Ovary (tissue), 9 donors: Measurements from ENCODE around the gene INO80. TPM values are rescaled to one million over a fixed set of nuclear protein-coding genes. Genes with fewer than 3 reads are reported as not detected.

Experiments
- DNase-seq, 5 donors: peaks; one replicate each; pipeline ENCODE4 v3.0.0-alpha.2; 2019 to 2020
- H3K27ac ChIP-seq, 2 donors: fragments of 200-600 bp; one replicate each; pipeline versions ENCODE4 v1.5.1 to v1.8.0; 2019 to 2022
- H3K27me3 ChIP-seq: fragments of 200-600 bp; one replicate; pipeline ENCODE4 v1.8.0; 2022
- H3K36me3 ChIP-seq: fragments of 200-600 bp; sonication (generic); one replicate; pipeline ENCODE4 v1.5.1; 2019
- H3K4me1 ChIP-seq: one replicate; pipeline ENCODE4 v1.8.1; 2013; ENCODE audit warnings: mild to moderate bottlenecking, moderate library complexity; ENCODE audit not compliant: insufficient read depth
- H3K4me3 ChIP-seq: fragments of 200-600 bp; sonication (generic); one replicate; pipeline ENCODE4 v1.5.1; 2017
- H3K9me3 ChIP-seq, 2 donors: fragments of 200-600 bp in 1 of 2; sonication (generic) in 1 of 2; one replicate each; pipeline versions ENCODE4 v1.5.1 to v1.8.1; 2013 to 2019; ENCODE audit warnings: mild to moderate bottlenecking in 1 of 2, moderate library complexity in 1 of 2
- CTCF ChIP-seq, 3 donors: fragments of 450-650 bp in 2 of 3; fragments of 200-600 bp in 1 of 3; IDR thresholded peaks; one replicate each; pipeline versions ENCODE4 v1.5.1 to v1.8.0; 2016 to 2022; ENCODE audit warnings: antibody characterized with exemption in 3 of 3, mild to moderate bottlenecking in 1 of 3
- EP300 ChIP-seq: sonication (generic); formaldehyde crosslinking; IDR thresholded peaks from one replicate; pipeline ENCODE4 v1.6.1; 2017; ENCODE audit warnings: antibody characterized with exemption
- POLR2A ChIP-seq: fragments of 450-650 bp; IDR thresholded peaks from one replicate; pipeline ENCODE4 v1.6.1; 2017; ENCODE audit warnings: antibody characterized with exemption, mild to moderate bottlenecking, moderate library complexity
- WGBS, 3 donors: extraction: QIAGEN DNeasy Blood & Tissue Kit in 1 of 3; methylation state at CpG; one replicate each; pipeline versions ENCODE4 v1.1.5 to v1.1.7; 2013 to 2017; 5-methylcytosine and 5-hydroxymethylcytosine counted together
- intact Hi-C, 4 donors: fragments of 100-400 bp; cut with DNase I; formaldehyde crosslinking; loops; one replicate each; pipeline versions ENCODE4 v1.11.0 to v1.15.1; 2022 to 2023
- polyA plus RNA-seq, 2 donors: library from polyadenylated mRNA; stranded (reverse); fragments of 200-250 nt in 1 of 2; fragments of 350-450 nt in 1 of 2; fragmentation: Illumina TruSeq in 1 of 2; extraction: RNeasy Lipid Tissue Mini Kit (QIAGEN cat#74804) in 1 of 2; gene quantifications; one replicate each; pipeline ENCODE4 v1.2.3, GENCODE V29; 2013 to 2014
- total RNA-seq, 7 donors: library from RNA; depleted of rRNA in 2 of 7; stranded (reverse); fragments of >200 nt in 2 of 7; fragmentation: NEBNext Ultra II Directional in 3 of 7; extraction: Animal tissue kit (Norgen Biotek cat#: 25700) in 3 of 7; gene quantifications; one replicate each; pipeline versions ENCODE4 v1.1.0 to v1.2.4, GENCODE V29; 2016 to 2023
- donor health status: DM: no; HTN: no; CAD: no; lungs with moderate emphysema.
- donor health status: DM: no; HTN: no; CAD: no.
- donor health status: Bipolar disorder and iron deficiency.
- donor health status: DM: yes; HTN: yes; CAD: no.
- donor health status: DM: no; HTN: no; CAD: no.
- donor health status: DM: yes; HTN: yes; CAD: no.

Gene INO80
- total and polyA plus RNA-seq, 9 donors: 12.0 to 36.0 (median 17.3) TPM

GRCh38 chr15:41031232-41032078 lies 84.6 kb downstream of the INO80 start:
- TF ChIP-seq EP300 (no peak), POLR2A (no peak), CTCF (IDR thresholded peaks at IDR 0.05) (no peak)
- H3K27ac ChIP-seq: no peak overlapping the region
- no peaks in the 10 kb centered on the region for H3K36me3 ChIP-seq
- H3K4me3 ChIP-seq: no peak overlapping the region
- peaks cover 2% of the 10 kb centered on the region for H3K4me1 ChIP-seq
- no peaks in the 10 kb centered on the region for H3K9me3 ChIP-seq
- no peaks in the 10 kb centered on the region for H3K27me3 ChIP-seq
- no peak for DNase-seq
- WGBS, 3 donors: 63 to 75% (median 72%) methylated on average over 5 of the region's 5 CpGs
- intact Hi-C loops: no loop called here

GRCh38 chr15:41028853-41029252 lies 87.2 kb downstream of the INO80 start:
- Histone ChIP-seq H3K4me1 (peaks cover 3% of the 10 kb centered on the region), H3K9me3 (no peaks in the 10 kb centered on the region), H3K36me3 (no peaks in the 10 kb centered on the region), H3K4me3 (no peak overlapping the region), H3K27me3 (no peaks in the 10 kb centered on the region), H3K27ac (no peak overlapping the region)
- TF ChIP-seq CTCF (IDR thresholded peaks at IDR 0.05) (no peak), POLR2A (no peak), EP300 (no peak)
- DNase-seq: no peak
- intact Hi-C loops: loop anchor here in 2 of 4 donors (10.0 kb wide), 2 partner anchors 114 to 124 kb away; no protein-coding TSS in a partner anchor
- 72 to 83% (median 77%) methylated on average over 1 of the region's 1 CpG for WGBS, 3 donors

- intact Hi-C loops: loop anchor here in 2 of 4 donors (10.0 kb wide), 2 partner anchors 111 to 121 kb away; no protein-coding TSS in a partner anchor
- WGBS, 3 donors: 80 to 87% (median 83%) methylated on average over 4 of the region's 4 CpGs
- H3K27ac ChIP-seq: no peak overlapping the region
These were observed 90.7 kb downstream of the INO80 start for GRCh38 chr15:41025393-41025792.

GRCh38 chr15:41024885-41025284 lies 91.2 kb downstream of the INO80 start:
- H3K4me3 ChIP-seq: no peak overlapping the region
- peaks cover 3% of the 10 kb centered on the region for H3K4me1 ChIP-seq
- DNase-seq: no peak
- intact Hi-C loops: loop anchor here in 2 of 4 donors (10.0 kb wide), 2 partner anchors 110 to 120 kb away; no protein-coding TSS in a partner anchor
- H3K36me3 ChIP-seq: no peaks in the 10 kb centered on the region
- H3K27ac ChIP-seq: peak overlapping the region in 1 of 2 donors; percentile 39
- 20 to 23% (median 22%) methylated on average over 2 of the region's 2 CpGs for WGBS, 3 donors
- no peak for TF ChIP-seq EP300
- H3K9me3 ChIP-seq: no peaks in the 10 kb centered on the region
- no peaks in the 10 kb centered on the region for H3K27me3 ChIP-seq

More at GRCh38 chr15:41025393-41025792, 90.7 kb downstream of the INO80 start:
- H3K4me1 ChIP-seq: peaks cover 3% of the 10 kb centered on the region
- no peaks in the 10 kb centered on the region for H3K9me3 ChIP-seq
- H3K4me3 ChIP-seq: no peak overlapping the region
- H3K27me3 ChIP-seq: no peaks in the 10 kb centered on the region
- no peak for TF ChIP-seq POLR2A
- TF ChIP-seq CTCF (IDR thresholded peaks at IDR 0.05): no peak
- TF ChIP-seq EP300: no peak
- DNase-seq: no peak
- H3K36me3 ChIP-seq: no peaks in the 10 kb centered on the region

GRCh38 chr15:41024131-41024530 lies 91.9 kb downstream of the INO80 start:
- no peak for DNase-seq
- Histone ChIP-seq H3K4me1 (peaks cover 3% of the 10 kb centered on the region), H3K27me3 (no peaks in the 10 kb centered on the region), H3K4me3 (no peak overlapping the region), H3K9me3 (no peaks in the 10 kb centered on the region), H3K36me3 (no peaks in the 10 kb centered on the region), H3K27ac (peak overlapping the region in 1 of 2 donors; percentile 39)
- whole genome bisulfite sequencing, 3 donors: 5 to 10% (median 5%) methylated on average over 4 of the region's 4 CpGs
- intact Hi-C loops: loop anchor here in 2 of 4 donors (10.0 kb wide), 2 partner anchors 109 to 119 kb away; no protein-coding TSS in a partner anchor
- TF ChIP-seq EP300 (no peak), CTCF (IDR thresholded peaks at IDR 0.05) (no peak), POLR2A (no peak)
